Smooth muscle cell (in vitro differentiated cells): ENCODE measurements around the gene SERPINB1. TPM values are rescaled to one million over a fixed set of nuclear protein-coding genes. Genes with fewer than 3 reads are reported as not detected.

Experiments
- DNase-seq: peaks from one replicate; lab custom pipeline; 2025; ENCODE audit not compliant: unreplicated experiment; lab: John Stamatoyannopoulos, UW
- H2AFZ ChIP-seq: fragments of 200-600 bp; sonication (generic); 2 replicates; pipeline ENCODE4 v1.6.0; 2016; ENCODE audit warnings: antibody characterized with exemption, low read depth, mild to moderate bottlenecking
- H3F3A ChIP-seq: fragments of 200-600 bp; sonication (generic); 2 replicates; pipeline ENCODE4 v1.6.0; 2017; ENCODE audit warnings: antibody characterized with exemption, low read depth
- H3K27ac ChIP-seq: fragments of 200-600 bp; sonication (generic); 2 replicates; pipeline ENCODE4 v1.5.1; 2016; ENCODE audit warnings: low read depth, mild to moderate bottlenecking
- H3K27me3 ChIP-seq: fragments of 200-600 bp; sonication (generic); 2 replicates; pipeline ENCODE4 v1.6.1; 2016; ENCODE audit warnings: low read depth, mild to moderate bottlenecking
- H3K36me3 ChIP-seq: fragments of 200-600 bp; sonication (generic); 2 replicates; pipeline ENCODE4 v1.5.1; 2016; ENCODE audit warnings: low read depth
- H3K4me1 ChIP-seq: fragments of 200-600 bp; sonication (generic); 2 replicates; pipeline ENCODE4 v1.5.1; 2016; ENCODE audit warnings: low read depth
- H3K4me2 ChIP-seq: fragments of 200-600 bp; sonication (generic); 2 replicates; pipeline ENCODE4 v1.6.0; 2016; ENCODE audit warnings: mild to moderate bottlenecking
- H3K4me3 ChIP-seq: fragments of 200-600 bp; sonication (generic); 2 replicates; pipeline ENCODE4 v1.5.1; 2016; ENCODE audit warnings: mild to moderate bottlenecking
- H3K79me2 ChIP-seq: fragments of 200-600 bp; sonication (generic); 2 replicates; pipeline ENCODE4 v1.6.0; 2016; ENCODE audit warnings: low read depth, mild to moderate bottlenecking
- H3K9ac ChIP-seq: fragments of 200-600 bp; sonication (generic); 2 replicates; pipeline ENCODE4 v1.6.0; 2016; ENCODE audit warnings: low read depth
- H3K9me3 ChIP-seq: fragments of 200-600 bp; sonication (generic); replicated peaks from 2 replicates; pipeline ENCODE4 v1.5.1; 2016; ENCODE audit warnings: low read depth
- H4K20me1 ChIP-seq: fragments of 200-600 bp; sonication (generic); 2 replicates; pipeline ENCODE4 v1.6.0; 2016; ENCODE audit warnings: low read depth
- WGBS: methylation state at CpG from one replicate; pipeline ENCODE4 v1.1.7; 2016; ENCODE audit warnings: low lambda C conversion rate; 5-methylcytosine and 5-hydroxymethylcytosine counted together
- polyA plus RNA-seq: library from polyadenylated mRNA; unstranded; fragments of >200 nt; fragmentation: Nextera tagmentation; extraction: Ambion mirVana; gene quantifications from 2 replicates; pipeline ENCODE4 v1.2.1, GENCODE V29; 2016
- total RNA-seq: library from RNA; depleted of rRNA; stranded (reverse); fragments of >200 nt; gene quantifications from 2 replicates; pipeline ENCODE4 v1.2.3, GENCODE V29; 2014
- TF ChIP-seq, protein P1 (sequence below): fragments of 200-600 bp; sonication (generic); IDR thresholded peaks from 2 replicates; pipeline ENCODE4 v1.5.1; 2017; ENCODE audit warnings: borderline replicate concordance, mild to moderate bottlenecking, antibody characterized with exemption; ENCODE audit not compliant: insufficient read depth, poor library complexity, severe bottlenecking

SERPINB1 gene
- total and polyA plus RNA-seq, 2 experiments from 2014 or later, result 10.5 to 17.7 TPM

DNA sequence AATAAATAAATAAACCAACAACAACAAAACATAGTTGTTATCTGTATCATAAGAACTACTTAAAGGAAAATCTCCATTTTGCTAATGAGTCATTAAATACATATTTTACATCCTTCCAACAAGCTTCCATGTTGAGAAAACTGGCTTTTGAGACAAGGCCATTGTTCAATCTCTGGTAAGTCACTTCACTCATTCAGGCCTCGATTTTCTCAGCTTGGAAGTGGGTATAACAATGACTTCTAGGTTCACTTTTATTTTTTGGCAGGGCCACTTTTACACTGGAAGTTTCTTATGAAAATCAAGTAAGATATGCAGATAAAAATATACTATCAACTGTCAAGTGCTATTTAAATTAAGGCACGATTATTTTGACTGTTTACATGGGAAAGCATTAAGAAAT, 46.5 kb downstream of the SERPINB1 start:
- no peaks in the 10 kb centered on the region for H3K36me3 ChIP-seq
- H3K27me3 ChIP-seq, result no peaks in the 10 kb centered on the region
- no peak overlapping the region for H3K9ac ChIP-seq
- no peak overlapping the region for H3K4me2 ChIP-seq
- TF ChIP-seq, protein P1, sequence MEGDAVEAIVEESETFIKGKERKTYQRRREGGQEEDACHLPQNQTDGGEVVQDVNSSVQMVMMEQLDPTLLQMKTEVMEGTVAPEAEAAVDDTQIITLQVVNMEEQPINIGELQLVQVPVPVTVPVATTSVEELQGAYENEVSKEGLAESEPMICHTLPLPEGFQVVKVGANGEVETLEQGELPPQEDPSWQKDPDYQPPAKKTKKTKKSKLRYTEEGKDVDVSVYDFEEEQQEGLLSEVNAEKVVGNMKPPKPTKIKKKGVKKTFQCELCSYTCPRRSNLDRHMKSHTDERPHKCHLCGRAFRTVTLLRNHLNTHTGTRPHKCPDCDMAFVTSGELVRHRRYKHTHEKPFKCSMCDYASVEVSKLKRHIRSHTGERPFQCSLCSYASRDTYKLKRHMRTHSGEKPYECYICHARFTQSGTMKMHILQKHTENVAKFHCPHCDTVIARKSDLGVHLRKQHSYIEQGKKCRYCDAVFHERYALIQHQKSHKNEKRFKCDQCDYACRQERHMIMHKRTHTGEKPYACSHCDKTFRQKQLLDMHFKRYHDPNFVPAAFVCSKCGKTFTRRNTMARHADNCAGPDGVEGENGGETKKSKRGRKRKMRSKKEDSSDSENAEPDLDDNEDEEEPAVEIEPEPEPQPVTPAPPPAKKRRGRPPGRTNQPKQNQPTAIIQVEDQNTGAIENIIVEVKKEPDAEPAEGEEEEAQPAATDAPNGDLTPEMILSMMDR, result no peak
- no peaks in the 10 kb centered on the region for H3K9me3 ChIP-seq
- H3K79me2 ChIP-seq, result peaks cover 2% of the 10 kb centered on the region
- no peak overlapping the region for H2AFZ ChIP-seq
- no peaks in the 10 kb centered on the region for H3K4me1 ChIP-seq
- H3K27ac ChIP-seq, result no peak overlapping the region
- peaks cover 8% of the 10 kb centered on the region for H3F3A ChIP-seq
- H3K4me3 ChIP-seq, result no peak overlapping the region
- no peak for DNase-seq
- 95% methylated on average over 2 of the region's 2 CpGs for WGBS
- no peaks in the 10 kb centered on the region for H4K20me1 ChIP-seq

DNA sequence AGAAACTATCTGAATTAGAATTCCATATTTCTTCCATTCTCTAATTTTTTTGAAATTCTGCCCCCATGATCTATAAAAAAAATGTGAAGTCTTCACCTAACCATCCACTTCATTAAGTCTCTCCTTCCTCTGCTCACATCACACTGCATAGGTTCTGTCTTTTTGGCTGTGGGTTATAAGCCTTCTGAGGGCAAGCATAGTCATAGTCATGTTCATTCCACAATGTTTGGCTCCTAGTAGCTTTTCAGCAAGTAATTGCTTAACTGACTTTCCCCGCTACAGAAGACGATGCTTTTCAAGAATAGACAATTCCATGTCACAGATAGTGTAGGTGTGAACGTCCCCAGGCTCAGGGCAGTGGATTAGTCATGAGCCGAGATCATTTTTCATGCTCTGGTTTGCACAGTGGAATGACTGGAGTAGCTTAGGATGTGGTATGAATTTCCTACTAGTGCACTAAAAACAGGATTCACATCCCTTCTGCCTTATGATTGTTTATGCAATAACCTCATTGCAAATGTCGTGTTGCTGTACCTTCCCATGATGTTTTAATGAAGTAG, 47.4 kb downstream of the SERPINB1 start:
- 23% methylated on average over 5 of the region's 5 CpGs for WGBS
- Histone ChIP-seq H3K27ac (no peak overlapping the region), H3K79me2 (peaks cover 2% of the 10 kb centered on the region), H3F3A (peaks cover 9% of the 10 kb centered on the region), H3K9ac (no peak overlapping the region), H3K4me2 (no peak overlapping the region), H3K4me1 (no peaks in the 10 kb centered on the region), H2AFZ (no peak overlapping the region), H3K27me3 (no peaks in the 10 kb centered on the region), H4K20me1 (peaks cover 5% of the 10 kb centered on the region), H3K4me3 (no peak overlapping the region), H3K36me3 (no peaks in the 10 kb centered on the region), H3K9me3 (no peaks in the 10 kb centered on the region)
- TF ChIP-seq, protein P1, result no peak
- DNase-seq, result no peak

DNA sequence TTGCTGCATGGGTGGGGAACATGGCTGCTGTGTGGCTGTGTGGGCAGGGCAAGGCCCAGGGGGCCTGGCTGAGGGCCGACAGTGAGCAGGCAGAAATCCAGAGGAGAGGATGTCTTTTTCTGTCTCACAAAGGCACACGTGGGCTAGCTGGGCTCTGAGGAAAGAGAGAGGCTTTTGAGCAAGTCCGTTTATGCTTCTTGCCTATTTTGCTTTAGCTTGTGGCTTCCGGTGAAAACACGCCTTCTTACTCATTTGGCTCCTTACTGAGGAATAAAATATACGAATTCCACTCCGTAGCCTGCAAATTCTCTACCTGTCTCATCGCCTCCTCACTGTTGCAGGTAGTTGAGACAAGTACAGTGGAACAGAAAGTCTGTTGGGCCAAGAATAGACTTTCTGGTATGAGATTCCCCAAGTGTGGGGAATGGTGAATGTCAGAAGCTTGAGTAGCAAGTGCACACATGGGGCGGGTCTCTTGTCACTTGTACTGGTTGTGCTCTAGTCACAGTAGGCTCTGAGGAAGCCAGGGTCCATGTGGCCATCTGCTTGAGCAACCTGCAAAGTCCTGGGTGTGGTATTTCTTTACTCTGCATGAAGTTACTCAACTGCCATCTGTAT, 48.0 kb downstream of the SERPINB1 start:
- H3K4me3 ChIP-seq, result no peak overlapping the region
- H2AFZ ChIP-seq, result no peak overlapping the region
- no peak overlapping the region for H3K9ac ChIP-seq
- no peak overlapping the region for H3K27ac ChIP-seq
- no peaks in the 10 kb centered on the region for H3K9me3 ChIP-seq
- no peaks in the 10 kb centered on the region for H3K4me1 ChIP-seq
- peaks cover 9% of the 10 kb centered on the region for H4K20me1 ChIP-seq
- TF ChIP-seq, protein P1, result no peak
- H3K79me2 ChIP-seq, result peaks cover 2% of the 10 kb centered on the region
- no peak for DNase-seq
- H3F3A ChIP-seq, result peaks cover 9% of the 10 kb centered on the region
- H3K4me2 ChIP-seq, result no peak overlapping the region
- H3K27me3 ChIP-seq, result no peaks in the 10 kb centered on the region
- no peaks in the 10 kb centered on the region for H3K36me3 ChIP-seq
- 94% methylated on average over 9 of the region's 9 CpGs for WGBS
